Measurements from ENCODE around the gene VSTM4.
A peak's percentile ranks its signal among the peaks of the same experiment; 100 is the strongest.

VSTM4 gene
- long read RNA-seq, partial matches to known transcripts, result 0 of 1 reads
- long read RNA-seq, other reads (novel, unspliced or antisense), result 1 of 1 reads

GRCh38 chr10:49115015-49115795, at the start of gene VSTM4:
TSS of gene VSTM4 (minus strand) at chr10:49115522. CDS start at chr10:49115485, 37 bp downstream.
- no peak within 1 kb of the TSS for H3K4me3 ChIP-seq (replicated peaks; ENCODE audit: insufficient read depth, low read length)
- no peak within 1 kb of the TSS for H3K27ac ChIP-seq (replicated peaks)
- TF ChIP-seq GABPA (IDR thresholded peaks at IDR 0.05; ENCODE audit: low read depth) (no peak), SPI1 (IDR thresholded peaks at IDR 0.05; ENCODE audit: borderline replicate concordance, low read depth) (no peak), REST (IDR thresholded peaks at IDR 0.05; ENCODE audit: insufficient replicate concordance, low read depth) (no peak), POLR2AphosphoS5 (IDR thresholded peaks at IDR 0.05; ENCODE audit: low read depth) (no peak), CTCF (IDR thresholded peaks at IDR 0.05; ENCODE audit: insufficient read depth, low read length) (no peak)
- H3K27me3 ChIP-seq (ENCODE audit: insufficient read depth, poor library complexity, severe bottlenecking), result peaks cover 13% of the 10 kb centered on the region
- DNase-seq (ENCODE audit: low read depth in 1 of 2, low spot score in 1 of 2), result no peak

- peak; percentile 95 for TF ChIP-seq CTCF (IDR thresholded peaks at IDR 0.05; ENCODE audit: insufficient read depth, low read length)
- TF ChIP-seq POLR2AphosphoS5 (IDR thresholded peaks at IDR 0.05; ENCODE audit: low read depth), result no peak
- peak; percentile 47 to 67 for DNase-seq (ENCODE audit: low read depth in 1 of 2, low spot score in 1 of 2)
- Histone ChIP-seq H3K4me3 (replicated peaks; ENCODE audit: insufficient read depth, low read length) (no peak overlapping the region), H3K27ac (replicated peaks) (no peak overlapping the region), H3K27me3 (ENCODE audit: insufficient read depth, poor library complexity, severe bottlenecking) (no peaks in the 10 kb centered on the region)
These were observed 49.4 kb upstream of the VSTM4 start for GRCh38 chr10:49164559-49165188.

GRCh38 chr10:49163741-49164140, 48.4 kb upstream of the VSTM4 start:
- TF ChIP-seq CTCF (IDR thresholded peaks at IDR 0.05; ENCODE audit: insufficient read depth, low read length) (no peak), POLR2AphosphoS5 (IDR thresholded peaks at IDR 0.05; ENCODE audit: low read depth) (no peak), REST (IDR thresholded peaks at IDR 0.05; ENCODE audit: insufficient replicate concordance, low read depth) (no peak), GABPA (IDR thresholded peaks at IDR 0.05; ENCODE audit: low read depth) (no peak), SPI1 (IDR thresholded peaks at IDR 0.05; ENCODE audit: borderline replicate concordance, low read depth) (no peak)
- Histone ChIP-seq H3K4me3 (replicated peaks; ENCODE audit: insufficient read depth, low read length) (no peak overlapping the region), H3K27me3 (ENCODE audit: insufficient read depth, poor library complexity, severe bottlenecking) (no peaks in the 10 kb centered on the region), H3K27ac (replicated peaks) (no peak overlapping the region)
- no peak for DNase-seq (ENCODE audit: low read depth in 1 of 2, low spot score in 1 of 2)

Measured in HL-60 (cell line).